RWPE1 (cell line): ENCODE results near the gene ABHD17B.

Source experiments
- CTCF ChIA-PET: fragments of 350-600 bp; sonication (Branson Sonifier 250); formaldehyde crosslinking; extraction: SDS; loops from one replicate; lab custom pipeline; 2021; lab: Yijun Ruan, JAX
- POLR2A ChIA-PET: fragments of 400-600 bp; formaldehyde crosslinking; extraction: SDS; loops from one replicate; lab custom pipeline; 2020; ENCODE audit warnings: antibody characterized with exemption; ENCODE audit not compliant: low non-redundant PET; lab: Yijun Ruan, JAX
- DNase-seq: peaks from one replicate; pipeline ENCODE4 v3.0.0; 2012; ENCODE audit warnings: low spot score
- H3K27ac ChIP-seq: fragments of 450-650 bp; 2 replicates; pipeline ENCODE4 v1.5.1; 2017
- CTCF ChIP-seq: fragments of 450-650 bp; conservative IDR thresholded peaks from 2 replicates; pipeline ENCODE4 v1.5.1; 2017; ENCODE audit warnings: low read depth, mild to moderate bottlenecking

Gene ABHD17B

GRCh38 chr9:71885467-71885866 is 25.5 kb downstream of the ABHD17B start:
- TF ChIP-seq CTCF, result no peak
- POLR2A ChIA-PET, result no interaction called here
- CTCF ChIA-PET, result no interaction called here
- no peak for DNase-seq
- no peak overlapping the region for H3K27ac ChIP-seq

GRCh38 chr9:71884005-71884404 is 27.0 kb downstream of the ABHD17B start:
- TF ChIP-seq CTCF, result no peak
- DNase-seq, result no peak
- CTCF ChIA-PET, result interaction anchor here (0.8 kb wide), 1 partner anchor 77 kb away, joined by 5 read pairs; no protein-coding TSS in a partner anchor
- POLR2A ChIA-PET, result no interaction called here
- no peak overlapping the region for H3K27ac ChIP-seq

DNA sequence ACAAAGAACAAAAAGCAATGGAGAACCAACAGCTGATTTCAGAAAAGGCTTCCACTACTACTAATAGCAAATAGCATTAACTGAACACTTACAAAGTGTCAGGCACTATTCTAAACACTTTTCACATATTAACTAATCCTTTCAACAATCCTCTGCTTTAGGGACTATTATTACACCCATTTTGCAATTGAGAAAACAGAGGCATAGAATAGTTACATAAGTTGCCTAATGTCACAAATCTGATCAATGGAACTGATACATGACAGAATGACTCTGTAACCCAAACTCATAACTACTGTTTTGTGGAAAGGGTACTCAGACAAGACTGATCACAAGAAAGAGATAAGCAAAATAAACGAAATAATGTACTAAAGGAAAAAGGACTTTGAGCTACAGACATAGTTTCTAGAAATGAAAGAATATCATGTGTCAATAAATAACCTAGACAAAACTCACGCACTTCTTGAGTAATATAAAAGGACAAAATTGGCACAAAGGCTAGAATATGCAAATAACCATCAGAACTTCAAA is 31.3 kb downstream of the ABHD17B start:
- no peak overlapping the region for H3K27ac ChIP-seq
- ChIA-PET CTCF (no interaction called here), POLR2A (no interaction called here)
- DNase-seq, result no peak
- no peak for TF ChIP-seq CTCF

DNA sequence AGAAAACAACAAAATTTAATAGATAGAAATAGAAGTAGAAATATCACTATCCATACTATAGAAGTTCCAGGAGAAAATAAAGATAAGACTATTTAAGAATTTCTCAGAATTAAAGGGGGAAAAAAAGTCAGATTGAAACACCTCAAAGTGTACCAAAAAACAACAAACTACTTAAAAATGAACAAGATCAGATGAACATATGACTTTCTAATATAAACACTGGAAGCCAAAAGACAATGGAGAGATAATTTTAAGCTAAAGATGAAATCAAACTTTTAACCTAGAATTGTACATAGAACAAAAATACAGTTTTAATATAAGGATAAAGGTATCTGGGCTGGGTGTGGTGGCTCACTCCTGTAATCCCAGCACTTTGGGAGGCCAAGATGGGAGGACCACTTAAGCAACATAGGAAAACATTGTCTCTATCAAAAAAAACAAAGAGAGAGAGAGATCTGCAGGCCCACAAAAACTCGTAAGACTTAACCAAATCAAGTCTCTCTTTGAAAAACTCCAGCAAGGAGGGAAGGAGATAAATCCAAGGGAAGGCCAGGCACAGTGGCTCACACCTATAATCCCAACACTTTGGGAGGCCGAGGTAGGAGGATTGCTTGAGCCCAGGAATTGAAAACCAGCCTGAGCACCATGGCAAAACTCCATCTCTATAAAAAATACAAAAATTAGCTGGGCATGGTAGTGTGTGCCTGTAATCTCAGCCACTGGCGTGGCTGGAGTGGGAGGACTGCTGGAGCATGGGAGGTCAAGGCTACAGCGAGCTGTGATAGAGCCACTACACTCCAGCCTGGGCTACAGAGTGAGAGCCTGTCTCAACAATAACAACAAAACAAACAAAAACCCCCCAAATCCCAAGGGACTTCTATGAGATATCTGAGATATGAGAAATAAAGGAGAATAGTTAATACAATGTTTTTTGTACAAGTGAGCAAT is 32.4 kb downstream of the ABHD17B start:
- CTCF ChIA-PET, result interaction anchor here (0.6 kb wide), 1 partner anchor 10 kb away, joined by 5 read pairs; no protein-coding TSS in a partner anchor
- no peak overlapping the region for H3K27ac ChIP-seq
- TF ChIP-seq CTCF, result no peak
- DNase-seq, result no peak
- POLR2A ChIA-PET, result no interaction called here

DNA sequence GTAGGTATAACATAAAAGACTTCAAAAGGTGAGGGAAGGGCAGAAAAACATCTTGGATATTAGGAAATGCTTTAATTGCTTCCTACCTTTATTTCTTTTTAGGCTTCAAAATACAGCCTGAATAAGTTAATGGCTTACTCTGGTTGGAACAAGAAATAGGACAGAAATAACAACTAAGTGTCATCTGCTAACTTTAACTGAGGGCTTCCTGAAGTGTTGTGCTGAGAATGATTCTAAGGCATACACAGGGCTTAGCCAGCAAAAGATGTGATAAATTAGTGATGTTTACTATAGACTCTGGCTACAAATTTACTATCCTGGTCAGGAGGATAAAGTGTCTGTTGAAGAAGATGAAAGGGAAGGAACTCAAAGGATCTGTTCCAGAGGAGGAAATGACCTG is 34.2 kb downstream of the ABHD17B start:
- ChIA-PET CTCF (no interaction called here), POLR2A (no interaction called here)
- no peak for TF ChIP-seq CTCF
- no peak overlapping the region for H3K27ac ChIP-seq
- DNase-seq, result no peak

- TF ChIP-seq CTCF, result no peak
- no peak for DNase-seq
- POLR2A ChIA-PET, result no interaction called here
- H3K27ac ChIP-seq, result no peak overlapping the region
- CTCF ChIA-PET, result interaction anchor here (0.6 kb wide), 1 partner anchor 121 kb away, joined by 3 read pairs; no protein-coding TSS in a partner anchor
Observed at GRCh38 chr9:71876106-71876505, 34.9 kb downstream of the ABHD17B start.
